HG02623 (cell line): Measurements from ENCODE around the gene GIPR.
"Not testable (repeated sequence)": the region's sequence is repeated elsewhere in the genome, so short reads cannot be mapped to it uniquely, and the experiment has no call there.

Source experiments
- ATAC-seq: cut with Tn5 transposase; IDR thresholded peaks from one replicate; pipeline ENCODE4 v1.9.1; 2021; ENCODE audit warnings: moderate library complexity; ENCODE audit not compliant: unreplicated experiment

GIPR gene

DNA sequence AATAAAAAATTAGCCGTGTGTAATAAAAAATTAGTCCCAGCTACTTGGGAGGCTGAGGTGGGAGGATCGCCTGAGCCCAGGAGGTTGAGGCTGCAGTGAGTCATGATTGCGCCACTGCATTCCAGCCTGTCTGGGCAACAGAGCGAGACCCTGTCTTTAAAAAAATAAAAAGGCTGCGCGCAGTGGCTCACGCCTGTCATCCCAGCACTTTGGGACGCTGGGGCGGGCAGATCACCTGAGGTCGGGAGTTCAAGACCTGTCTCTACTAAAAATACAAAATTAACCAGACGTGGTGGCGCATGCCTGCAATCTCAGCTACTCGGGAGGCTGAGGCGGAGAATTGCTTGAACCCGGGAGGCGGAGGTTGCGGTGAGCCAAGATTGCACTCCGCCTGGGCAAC is 60.7 kb downstream of the GIPR start:
- not testable (repeated sequence) for ATAC-seq

DNA sequence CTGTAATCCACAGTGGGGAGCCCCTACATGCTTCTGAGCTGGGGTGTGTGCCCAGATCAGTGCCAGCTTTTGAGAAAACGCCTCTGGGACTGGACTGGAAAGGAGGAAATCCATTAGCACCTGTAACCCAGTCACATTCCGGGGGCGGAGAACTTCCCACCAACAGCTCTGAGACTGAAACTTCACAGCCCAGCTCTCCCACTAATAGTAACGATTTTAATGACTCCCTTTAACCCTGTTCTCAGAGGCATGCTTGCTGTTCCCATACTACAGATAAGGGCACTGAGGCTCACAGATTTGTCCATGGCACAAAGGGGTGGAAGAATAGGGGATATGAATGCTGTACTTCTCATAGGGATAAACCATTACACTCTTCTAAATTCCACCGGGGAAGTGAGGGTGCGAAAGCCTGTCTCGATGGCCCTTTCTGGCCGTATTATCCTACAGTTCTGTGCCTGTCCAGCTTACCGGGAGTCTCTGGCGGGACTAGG is 61.8 kb downstream of the GIPR start:
- no peak for ATAC-seq

DNA sequence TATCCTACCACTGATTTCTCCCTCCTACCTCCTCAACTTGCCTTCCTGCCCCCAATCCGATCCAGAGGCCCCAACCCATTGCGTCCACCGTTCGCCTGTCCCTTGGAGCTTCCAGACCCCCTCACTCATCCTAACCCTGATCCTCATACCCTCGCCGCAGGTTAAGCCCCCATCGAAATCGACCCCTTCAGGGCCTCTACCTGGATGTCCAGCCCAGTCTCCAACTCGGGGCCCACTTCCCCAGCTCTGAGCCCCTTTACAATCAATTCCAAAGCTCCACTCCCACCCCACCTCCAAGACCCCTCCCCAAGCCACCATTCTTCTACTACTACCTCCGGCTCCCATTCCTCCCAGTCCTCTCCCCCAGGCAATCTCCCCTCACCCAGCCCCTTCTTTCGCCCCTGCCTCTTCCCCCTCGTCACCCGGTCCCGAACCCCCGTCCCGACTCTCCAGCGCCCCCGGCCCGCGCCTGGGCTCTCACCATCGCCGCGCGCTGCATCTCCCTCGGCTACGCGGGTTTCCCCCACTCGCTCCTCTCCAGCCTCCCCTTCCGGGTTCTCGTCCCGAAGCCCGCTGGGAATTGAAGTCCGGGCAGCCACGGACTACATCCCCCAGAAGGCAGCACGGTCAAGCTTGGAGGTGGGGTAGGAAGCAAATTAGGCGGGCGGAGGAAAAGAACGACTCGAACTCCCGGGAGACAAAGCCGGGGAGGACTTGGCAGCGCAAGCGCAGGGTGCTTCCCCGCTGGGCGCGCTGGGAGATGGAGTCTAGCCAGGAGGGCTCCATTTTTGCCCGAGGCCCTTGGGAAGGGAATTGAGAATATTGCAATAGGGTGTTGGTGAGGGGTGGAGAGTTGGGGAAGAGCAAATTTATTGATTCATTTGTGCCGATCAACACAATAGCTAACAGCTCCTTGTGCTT is 62.6 kb downstream of the GIPR start, which contains the start of gene FBXO46:
TSS of gene FBXO46 (minus strand) at position 529 of the 921 bp plus-strand sequence. CDS start 17,401 bp downstream, outside the sequence.
- ATAC-seq = peak; percentile 90
